DMS53 (cell line): Measurements from ENCODE around the gene CALY.
A peak's percentile ranks its signal among the peaks of the same experiment; 100 is the strongest.

ENCODE experiments used
- DNase-seq: peaks from one replicate; lab custom pipeline; 2025; lab: John Stamatoyannopoulos, UW

CALY gene

GRCh38 chr10:133366751-133367150 is 30.1 kb upstream of the CALY start:
- no peak for DNase-seq

DNA sequence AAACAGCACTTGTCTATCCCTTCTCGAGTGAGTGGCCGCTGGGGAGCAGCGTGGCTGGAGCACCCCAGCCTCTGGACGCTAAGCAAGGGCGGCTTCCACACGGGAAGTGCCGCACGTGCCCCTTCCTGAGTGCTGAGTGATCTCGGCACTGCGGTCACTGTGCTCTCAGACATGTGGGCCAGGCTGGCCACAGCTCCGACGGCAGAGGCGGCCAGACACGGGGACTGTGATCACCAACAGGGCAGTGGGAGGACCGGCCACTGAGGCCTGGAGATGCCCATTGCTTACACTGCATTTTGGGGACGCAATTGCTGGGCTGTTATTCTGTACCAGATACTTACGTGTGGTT is 29.4 kb upstream of the CALY start:
- no peak for DNase-seq

- DNase-seq = no peak
These were observed 28.9 kb upstream of the CALY start for GRCh38 chr10:133365461-133366129.

- no peak for DNase-seq
These were observed 28.1 kb upstream of the CALY start for GRCh38 chr10:133364645-133365431.

- DNase-seq = no peak
These were observed 26.1 kb upstream of the CALY start for GRCh38 chr10:133362846-133363245.

- DNase-seq = no peak
These were observed 25.2 kb upstream of the CALY start for GRCh38 chr10:133361773-133362441.

- no peak for DNase-seq
These were observed 24.5 kb upstream of the CALY start for GRCh38 chr10:133361227-133361626.

DNA sequence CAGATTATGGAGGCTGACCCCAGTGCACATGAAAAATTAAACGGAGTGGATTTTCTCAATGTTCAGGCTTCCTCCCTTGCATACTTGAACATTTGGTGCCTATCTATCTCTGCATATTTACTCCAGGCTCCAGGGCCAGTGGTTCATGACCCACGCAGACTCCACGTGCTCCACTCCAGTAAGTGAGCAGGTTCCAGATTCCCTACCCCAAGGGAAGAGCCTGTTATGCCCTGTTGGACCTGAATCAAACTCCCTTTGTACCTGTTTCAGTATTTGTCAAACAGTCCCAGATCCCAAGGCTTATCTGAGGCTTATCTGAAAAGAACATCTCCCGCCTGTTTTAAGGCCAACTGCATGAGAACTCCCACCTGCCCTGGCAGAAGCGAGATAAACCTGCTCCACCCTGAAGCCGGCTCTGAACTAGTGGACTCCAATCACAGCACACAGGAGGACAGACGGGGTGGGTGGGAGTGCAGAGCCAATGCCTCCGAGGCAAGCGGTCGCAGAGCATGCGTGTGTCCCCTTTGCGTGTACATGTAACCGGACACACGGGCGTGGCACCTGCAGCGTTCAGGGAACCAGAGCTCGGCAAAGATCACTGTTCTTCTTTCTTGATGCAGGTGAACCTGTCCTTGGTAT is 23.4 kb upstream of the CALY start:
- DNase-seq = no peak

DNA sequence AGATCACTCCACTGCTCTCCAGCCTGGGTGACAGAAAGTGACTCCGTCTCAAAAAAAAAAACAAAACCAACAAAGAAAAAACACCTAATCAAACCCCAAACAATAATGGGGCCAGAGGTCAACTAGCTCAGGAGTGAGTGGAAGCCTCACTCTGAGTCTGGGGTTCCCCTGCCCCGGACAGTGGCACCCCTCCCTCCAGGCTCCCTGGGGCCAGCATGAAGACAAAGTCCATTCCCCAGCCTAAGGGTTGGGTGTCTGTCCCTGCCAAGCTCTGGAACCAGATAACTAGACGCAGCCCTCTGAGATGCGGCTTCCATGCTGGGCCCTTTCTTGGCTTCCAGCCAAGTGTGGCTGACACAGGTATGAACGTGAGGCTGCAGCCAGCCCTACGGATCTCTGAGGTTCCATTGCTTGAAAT is 22.9 kb upstream of the CALY start:
- DNase-seq = peak; percentile 78

DNA sequence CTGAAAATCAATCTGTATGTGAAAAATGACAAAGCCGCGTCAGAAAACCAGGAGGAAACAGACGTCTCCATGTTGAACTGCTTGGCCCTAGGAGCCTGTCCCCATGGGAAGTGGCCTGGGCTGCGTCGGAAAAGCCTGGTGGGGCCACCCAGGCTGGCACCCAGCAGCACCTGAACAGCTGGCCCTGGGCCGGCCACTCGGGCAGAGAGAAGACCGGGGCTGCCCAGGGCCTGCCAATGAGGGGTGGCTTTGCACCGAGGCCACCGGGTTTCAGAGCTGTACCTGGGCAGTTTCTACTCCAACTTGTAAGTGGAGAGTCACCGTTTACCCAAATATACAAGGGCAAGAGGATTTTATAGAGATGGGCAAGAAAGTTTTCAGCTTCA is 22.2 kb upstream of the CALY start:
- DNase-seq = no peak

GRCh38 chr10:133358162-133358924 is 21.6 kb upstream of the CALY start:
- no peak for DNase-seq

- peak; percentile 79 for DNase-seq
These were observed 20.8 kb upstream of the CALY start, which contains the start of gene FUOM for GRCh38 chr10:133357285-133358161. Gene FUOM (minus strand): TSS chr10:133358019. CDS start chr10:133358007, 12 bp downstream.

- DNase-seq = peak; percentile 67
These were observed 20.0 kb upstream of the CALY start for GRCh38 chr10:133356549-133357284.

DNA sequence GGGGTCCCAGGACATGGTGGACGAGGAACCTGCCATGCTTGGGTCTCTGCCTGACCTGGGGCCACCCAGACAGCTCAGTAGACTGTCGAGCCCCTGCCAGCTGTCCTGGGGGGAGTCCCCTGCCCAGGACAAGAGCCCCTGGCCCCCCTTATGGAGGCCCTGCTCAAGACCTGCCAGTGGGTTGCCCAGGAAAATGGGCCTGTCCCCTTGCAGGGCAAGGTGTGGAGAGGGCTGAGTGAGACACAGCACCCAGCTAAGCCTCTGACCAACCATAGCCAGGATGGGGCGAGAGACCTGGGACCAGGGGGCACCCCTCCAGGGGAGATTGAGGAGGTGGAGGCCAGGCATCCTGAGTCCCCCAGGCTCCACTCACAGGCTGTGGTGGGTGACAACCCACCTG is 19.3 kb upstream of the CALY start:
- DNase-seq = no peak

- no peak for DNase-seq
These were observed 18.6 kb upstream of the CALY start for GRCh38 chr10:133355266-133355665.

- no peak for DNase-seq
These were observed 18.1 kb upstream of the CALY start for GRCh38 chr10:133354672-133355240.

GRCh38 chr10:133353988-133354605 is 17.4 kb upstream of the CALY start:
- no peak for DNase-seq

GRCh38 chr10:133353202-133353959 is 16.7 kb upstream of the CALY start:
- peak; percentile 43 for DNase-seq
